ENCODE measurements around the gene SNAP29. TPM values are rescaled to one million over a fixed set of nuclear protein-coding genes. Genes with fewer than 3 reads are reported as not detected.
A peak's percentile ranks its signal among the peaks of the same experiment; 100 is the strongest.

Gene SNAP29
- total and polyA plus RNA-seq, 2 donors (not counting 3 experiments of a cell fraction or from before 2014, with no cell fraction given) = 16.4 to 26.7 TPM

GRCh38 chr22:20822240-20822639 is 36.6 kb upstream of the SNAP29 start:
- H3K27ac ChIP-seq (ENCODE audit: insufficient read depth, low read depth, low read length) = no peak overlapping the region
- peak; percentile 4 for FAIRE-seq
- H3K27me3 ChIP-seq (ENCODE audit: control insufficient read depth in 2 of 2, insufficient read depth in 2 of 2, low read length in 2 of 2) = no peaks in the 10 kb centered on the region
- ChIA-PET POLR2A (no interaction called here), CTCF (interaction anchor here (0.8 to 1.9 kb wide), 2 partner anchors 18 to 23 kb away, joined by 3 to 5 read pairs; no protein-coding TSS in a partner anchor)
- BruUV-seq (replicated peaks) = no TSS peak
- intact Hi-C loops (cut with micrococcal nuclease) = no loop called here
- no peak overlapping the region for H3K4me2 ChIP-seq (ENCODE audit: insufficient read depth, low read length)
- no peaks in the 10 kb centered on the region for H3K79me2 ChIP-seq (ENCODE audit: control insufficient read depth, insufficient read depth, low read length)
- H3K9me3 ChIP-seq (replicated peaks; ENCODE audit: control insufficient read depth, insufficient read depth, low read length) = no peaks in the 10 kb centered on the region
- no peaks in the 10 kb centered on the region for H3K9me1 ChIP-seq (replicated peaks; ENCODE audit: control insufficient read depth, extremely low read depth, insufficient read depth, low read length)
- H4K20me1 ChIP-seq (replicated peaks; ENCODE audit: control insufficient read depth, extremely low read depth, insufficient read depth, low read length) = no peaks in the 10 kb centered on the region
- H3K4me1 ChIP-seq (ENCODE audit: control insufficient read depth, extremely low read depth, insufficient read depth, low read length) = no peaks in the 10 kb centered on the region
- H3K9ac ChIP-seq (replicated peaks; ENCODE audit: extremely low read depth, insufficient read depth, low read length) = no peak overlapping the region
- peaks cover 0 to 5% of the 10 kb centered on the region in 2 experiments for H3K36me3 ChIP-seq (ENCODE audit: control insufficient read depth in 2 of 2, extremely low read depth in 1 of 2, insufficient read depth in 2 of 2, low read length in 2 of 2)
- H3K4me3 ChIP-seq (replicated peaks in 1 of 3; ENCODE audit: insufficient read depth in 1 of 3, low read depth in 1 of 3, low read length in 3 of 3) = no peak overlapping the region
- no peak for DNase-seq (ENCODE audit: low read depth, low spot score)
- TF ChIP-seq EZH2 (IDR thresholded peaks at IDR 0.05; ENCODE audit: borderline replicate concordance, low read depth, low read length, severe bottlenecking) (no peak), CTCF (IDR thresholded peaks at IDR 0.05; ENCODE audit: extremely low read depth in 1 of 2, insufficient read depth in 1 of 2, low read depth in 1 of 2, low read length in 2 of 2) (no peak)
- no peak overlapping the region for H2AFZ ChIP-seq (ENCODE audit: low read depth, low read length)
- dilution Hi-C loops (cut with MboI; ENCODE audit: extremely low pct_ligation_motif_present, low sequenced_read_pairs) = no loop called here

- Histone ChIP-seq H3K9me3 (replicated peaks; ENCODE audit: control insufficient read depth, insufficient read depth, low read length) (no peaks in the 10 kb centered on the region), H2AFZ (ENCODE audit: low read depth, low read length) (no peak overlapping the region), H3K9me1 (replicated peaks; ENCODE audit: control insufficient read depth, extremely low read depth, insufficient read depth, low read length) (no peaks in the 10 kb centered on the region), H3K79me2 (ENCODE audit: control insufficient read depth, insufficient read depth, low read length) (no peaks in the 10 kb centered on the region), H3K27me3 (ENCODE audit: control insufficient read depth in 2 of 2, insufficient read depth in 2 of 2, low read length in 2 of 2) (no peaks in the 10 kb centered on the region), H3K4me1 (ENCODE audit: control insufficient read depth, extremely low read depth, insufficient read depth, low read length) (no peaks in the 10 kb centered on the region), H3K27ac (ENCODE audit: insufficient read depth, low read depth, low read length) (no peak overlapping the region), H3K4me2 (ENCODE audit: insufficient read depth, low read length) (no peak overlapping the region), H4K20me1 (replicated peaks; ENCODE audit: control insufficient read depth, extremely low read depth, insufficient read depth, low read length) (no peaks in the 10 kb centered on the region), H3K4me3 (replicated peaks in 1 of 3; ENCODE audit: insufficient read depth in 1 of 3, low read depth in 1 of 3, low read length in 3 of 3) (no peak overlapping the region), H3K36me3 (ENCODE audit: control insufficient read depth in 2 of 2, extremely low read depth in 1 of 2, insufficient read depth in 2 of 2, low read length in 2 of 2) (peaks cover 0 to 5% of the 10 kb centered on the region in 2 experiments), H3K9ac (replicated peaks; ENCODE audit: extremely low read depth, insufficient read depth, low read length) (no peak overlapping the region)
- CTCF ChIA-PET = interaction anchor here (1.6 kb wide), 1 partner anchor 39 kb away, joined by 5 read pairs; no protein-coding TSS in a partner anchor
- intact Hi-C loops (cut with micrococcal nuclease) (no loop called here), dilution Hi-C loops (cut with MboI; ENCODE audit: extremely low pct_ligation_motif_present, low sequenced_read_pairs) (no loop called here)
- FAIRE-seq = no peak
- TF ChIP-seq POLR2A (IDR thresholded peaks at IDR 0.05; ENCODE audit: low read depth, low read length) (no peak), MAX (IDR thresholded peaks at IDR 0.05; ENCODE audit: insufficient read depth, insufficient read length) (no peak), EZH2 (IDR thresholded peaks at IDR 0.05; ENCODE audit: borderline replicate concordance, low read depth, low read length, severe bottlenecking) (no peak), JUN (IDR thresholded peaks at IDR 0.05; ENCODE audit: borderline replicate concordance, insufficient read depth, insufficient read length, low read depth) (no peak), CTCF (IDR thresholded peaks at IDR 0.05; ENCODE audit: extremely low read depth in 1 of 2, insufficient read depth in 1 of 2, low read depth in 1 of 2, low read length in 2 of 2) (no peak), GATA2 (IDR thresholded peaks at IDR 0.05; ENCODE audit: insufficient read depth, insufficient read length, low read depth, low read length) (no peak), MYC (IDR thresholded peaks at IDR 0.05; ENCODE audit: low read depth, low read length) (no peak), FOS (IDR thresholded peaks at IDR 0.05; ENCODE audit: borderline replicate concordance, insufficient read depth, low read length) (no peak)
- DNase-seq (ENCODE audit: low read depth, low spot score) = no peak
- POLR2A ChIA-PET = no interaction called here
- BruUV-seq (replicated peaks) = no TSS peak
Observed at GRCh38 chr22:20823264-20823663, 35.5 kb upstream of the SNAP29 start.

Measured in endothelial cell of umbilical vein (primary cell).